SK-N-SH (cell line): ENCODE data around the gene CRYBA1.

Experiments
- CTCF ChIP-seq: fragments of 200-600 bp; sonication (generic); IDR thresholded peaks from 2 replicates; pipeline ENCODE4 v1.6.1; 2017; ENCODE audit warnings: antibody characterized with exemption, mild to moderate bottlenecking, moderate library complexity
- EP300 ChIP-seq, 2 experiments: IDR thresholded peaks; 2 replicates each; pipeline versions ENCODE4 v1.4.0 to v1.6.1; 2012; ENCODE audit warnings: borderline replicate concordance in 1 of 2, low read depth in 1 of 2, low read length in 1 of 2
- FOSL2 ChIP-seq: IDR thresholded peaks from 2 replicates; pipeline ENCODE4 v1.4.0; 2012; ENCODE audit warnings: low read depth, mild to moderate bottlenecking, moderate library complexity, borderline replicate concordance
- GABPA ChIP-seq: IDR thresholded peaks from 2 replicates; pipeline ENCODE4 v1.4.0; 2012; ENCODE audit warnings: low read depth, mild to moderate bottlenecking
- IRF3 ChIP-seq: fragments of 150-350 bp; IDR thresholded peaks from 2 replicates; pipeline ENCODE4 v1.6.1; 2016; ENCODE audit warnings: mild to moderate bottlenecking, low read depth, low read length
- MAX ChIP-seq: IDR thresholded peaks from 2 replicates; pipeline ENCODE4 v1.4.0; 2012; ENCODE audit warnings: low read depth
- MXI1 ChIP-seq: IDR thresholded peaks from 2 replicates; pipeline ENCODE4 v1.6.1; 2012; ENCODE audit warnings: mild to moderate bottlenecking, low read depth, low read length, improper control_type of control experiment
- POLR2AphosphoS5 ChIP-seq: IDR thresholded peaks from 2 replicates; pipeline ENCODE4 v1.6.1; 2012; ENCODE audit warnings: low read depth, low read length
- RAD21 ChIP-seq: IDR thresholded peaks from 2 replicates; pipeline ENCODE4 v1.6.1; 2012; ENCODE audit warnings: mild to moderate bottlenecking, low read length
- REST ChIP-seq: IDR thresholded peaks from 2 replicates; pipeline ENCODE4 v1.6.1; 2012; ENCODE audit warnings: mild to moderate bottlenecking, low read depth, low read length, moderate library complexity
- RXRA ChIP-seq: IDR thresholded peaks from 2 replicates; pipeline ENCODE4 v1.4.0; 2012; ENCODE audit warnings: low read depth, mild to moderate bottlenecking, borderline replicate concordance
- SIN3A ChIP-seq: IDR thresholded peaks from 2 replicates; pipeline ENCODE4 v1.6.1; 2012; ENCODE audit warnings: low read depth, mild to moderate bottlenecking, low read length, moderate library complexity, borderline replicate concordance
- TAF1 ChIP-seq: IDR thresholded peaks from 2 replicates; pipeline ENCODE4 v1.6.1; 2012; ENCODE audit warnings: low read depth, mild to moderate bottlenecking, low read length, moderate library complexity, borderline replicate concordance
- TEAD4 ChIP-seq: IDR thresholded peaks from 2 replicates; pipeline ENCODE4 v1.4.0; 2012; ENCODE audit warnings: mild to moderate bottlenecking, borderline replicate concordance; ENCODE audit not compliant: insufficient read depth

- TF ChIP-seq TAF1 (no peak), SIN3A (no peak), CTCF (no peak), POLR2AphosphoS5 (no peak), TEAD4 (no peak), MXI1 (no peak), GABPA (no peak), REST (no peak), EP300 (IDR thresholded peaks at IDR 0.05; ENCODE audit: borderline replicate concordance in 1 of 2, low read depth in 1 of 2, low read length in 1 of 2) (no peak), MAX (no peak), FOSL2 (no peak), RAD21 (no peak), IRF3 (no peak), RXRA (no peak)
Measured at GRCh38 chr17:29263916-29264315, 17.3 kb downstream of the CRYBA1 start.
